Measurements from ENCODE around the gene ACTG1.
A peak's percentile ranks its signal among the peaks of the same experiment; 100 is the strongest.

ACTG1 gene

GRCh38 chr17:81512562-81513371 lies at the start of gene ACTG1:
Gene ACTG1 (minus strand): TSS chr17:81512799. CDS start chr17:81512354, 445 bp downstream.
- DNase-seq (ENCODE audit: low spot score), result peak; percentile 95

- no peak for DNase-seq (ENCODE audit: low spot score)
Observed at GRCh38 chr17:81561494-81561885, 48.9 kb upstream of the ACTG1 start.

GRCh38 chr17:81558941-81559806 lies 46.6 kb upstream of the ACTG1 start:
- DNase-seq (ENCODE audit: low spot score), result no peak

GRCh38 chr17:81558115-81558468 lies 45.5 kb upstream of the ACTG1 start:
- no peak for DNase-seq (ENCODE audit: low spot score)

- DNase-seq (ENCODE audit: low spot score), result no peak
Observed at GRCh38 chr17:81557276-81558114, 44.9 kb upstream of the ACTG1 start.

- DNase-seq (ENCODE audit: low spot score), result no peak
Observed at GRCh38 chr17:81556863-81557262, 44.3 kb upstream of the ACTG1 start.

GRCh38 chr17:81556175-81556691 lies 43.6 kb upstream of the ACTG1 start:
- no peak for DNase-seq (ENCODE audit: low spot score)

GRCh38 chr17:81553616-81554181 lies 41.1 kb upstream of the ACTG1 start:
- no peak for DNase-seq (ENCODE audit: low spot score)

- DNase-seq (ENCODE audit: low spot score), result peak; percentile 77
Observed at GRCh38 chr17:81553018-81553615, 40.5 kb upstream of the ACTG1 start.

GRCh38 chr17:81552244-81553017 lies 39.8 kb upstream of the ACTG1 start, which contains the start of gene FAAP100:
Gene FAAP100 (minus strand): TSS chr17:81552353. CDS start chr17:81552330, 23 bp downstream.
- DNase-seq (ENCODE audit: low spot score), result peak; percentile 81

- no peak for DNase-seq (ENCODE audit: low spot score)
Observed at GRCh38 chr17:81551458-81552243, 39.1 kb upstream of the ACTG1 start.

GRCh38 chr17:81550830-81551457 lies 38.3 kb upstream of the ACTG1 start:
- no peak for DNase-seq (ENCODE audit: low spot score)

GRCh38 chr17:81550285-81550684 lies 37.7 kb upstream of the ACTG1 start:
- no peak for DNase-seq (ENCODE audit: low spot score)

GRCh38 chr17:81549826-81550225 lies 37.2 kb upstream of the ACTG1 start:
- no peak for DNase-seq (ENCODE audit: low spot score)

GRCh38 chr17:81549031-81549557 lies 36.5 kb upstream of the ACTG1 start:
- no peak for DNase-seq (ENCODE audit: low spot score)

GRCh38 chr17:81547614-81547982 lies 35.0 kb upstream of the ACTG1 start:
- no peak for DNase-seq (ENCODE audit: low spot score)

- no peak for DNase-seq (ENCODE audit: low spot score)
Observed at GRCh38 chr17:81546906-81547613, 34.5 kb upstream of the ACTG1 start.
